IMR-90 (cell line): ENCODE data around the gene ZCCHC13. TPM values are rescaled to one million over a fixed set of nuclear protein-coding genes. Genes with fewer than 3 reads are reported as not detected.

Experiments used
- ATAC-seq: fragments of 200-7000 bp; cut with Tn5 transposase; 2 replicates; pipeline ENCODE4 v1.9.1; 2020; ENCODE audit warnings: low read depth, mild to moderate bottlenecking, moderate library complexity
- BruUV-seq: library from RNA; stranded (reverse); fragments of 400-500 nt; replicated peaks from 2 replicates; lab custom pipeline; 2021; lab: Mats Ljungman, UMichigan
- CTCF ChIA-PET: fragments of 300-600 bp; formaldehyde crosslinking; extraction: SDS; loops from one replicate; lab custom pipeline; 2021; ENCODE audit warnings: antibody characterized with exemption; lab: Yijun Ruan, JAX
- POLR2A ChIA-PET: fragments of 300-600 bp; sonication (Branson Sonifier 250); formaldehyde crosslinking; loops from one replicate; lab custom pipeline; 2022; ENCODE audit warnings: antibody characterized with exemption; ENCODE audit not compliant: unreplicated experiment; lab: Charles Lee
- DNase-seq: peaks from one replicate; pipeline ENCODE4 v3.0.0; 2013
- H2AFZ ChIP-seq: replicated peaks from 2 replicates; pipeline ENCODE3; 2013; ENCODE audit warnings: low read length, mild to moderate bottlenecking; ENCODE audit not compliant: poor library complexity
- H2AK5ac ChIP-seq: 2 replicates; pipeline ENCODE4 v1.6.1; 2013; ENCODE audit warnings: low read depth, low read length, inconsistent platforms
- H2AK9ac ChIP-seq: replicated peaks from 2 replicates; pipeline ENCODE3; 2013; ENCODE audit warnings: mild to moderate bottlenecking, low read depth, low read length, moderate library complexity; ENCODE audit not compliant: poor library complexity
- H2BK120ac ChIP-seq: 2 replicates; pipeline ENCODE4 v1.6.1; 2013; ENCODE audit warnings: low read depth, low read length, inconsistent platforms
- H2BK15ac ChIP-seq: 3 replicates; pipeline ENCODE4 v1.6.1; 2013; ENCODE audit warnings: low read depth, low read length, inconsistent platforms
- H2BK20ac ChIP-seq: 2 replicates; pipeline ENCODE4 v1.6.1; 2013; ENCODE audit warnings: low read depth, mild to moderate bottlenecking, inconsistent platforms, low read length, moderate library complexity
- H2BK5ac ChIP-seq: 2 replicates; pipeline ENCODE4 v1.6.1; 2013; ENCODE audit warnings: mild to moderate bottlenecking, low read depth, low read length, inconsistent platforms; ENCODE audit not compliant: poor library complexity, severe bottlenecking
- H3K14ac ChIP-seq: replicated peaks from 2 replicates; pipeline ENCODE4 v1.6.1; 2013; ENCODE audit warnings: low read depth, low read length, inconsistent platforms
- H3K18ac ChIP-seq: 2 replicates; pipeline ENCODE4 v1.6.1; 2013; ENCODE audit warnings: low read depth, low read length, control low read depth
- H3K23ac ChIP-seq: 2 replicates; pipeline ENCODE4 v1.6.1; 2013; ENCODE audit warnings: low read depth, low read length, inconsistent platforms
- H3K27ac ChIP-seq: 2 replicates; pipeline ENCODE4 v1.5.1; 2013; ENCODE audit warnings: mild to moderate bottlenecking, control low read depth, low read length; ENCODE audit not compliant: insufficient read depth
- H3K27me3 ChIP-seq: 2 replicates; pipeline ENCODE4 v1.6.1; 2013; ENCODE audit warnings: low read length; ENCODE audit not compliant: control insufficient read depth, insufficient read depth
- H3K36me3 ChIP-seq: 2 replicates; pipeline ENCODE4 v1.6.1; 2013; ENCODE audit warnings: low read length, mixed read lengths; ENCODE audit not compliant: control insufficient read depth, insufficient read depth
- H3K4ac ChIP-seq: 2 replicates; pipeline ENCODE4 v1.6.1; 2013; ENCODE audit warnings: low read depth, low read length, inconsistent platforms
- H3K4me1 ChIP-seq: 2 replicates; pipeline ENCODE4 v1.6.1; 2013; ENCODE audit warnings: low read length, mixed read lengths; ENCODE audit not compliant: control insufficient read depth, insufficient read depth
- H3K4me2 ChIP-seq: 2 replicates; pipeline ENCODE4 v1.6.1; 2013; ENCODE audit warnings: low read depth, mild to moderate bottlenecking, control low read depth, low read length, moderate library complexity
- H3K4me3 ChIP-seq: 2 replicates; pipeline ENCODE4 v1.5.1; 2013; ENCODE audit warnings: low read depth, mild to moderate bottlenecking, control low read depth, low read length, moderate library complexity; ENCODE audit not compliant: insufficient read depth
- H3K56ac ChIP-seq: 2 replicates; pipeline ENCODE4 v1.6.1; 2013; ENCODE audit warnings: low read length, inconsistent platforms; ENCODE audit not compliant: insufficient read depth; ENCODE audit errors: extremely low read depth
- H3K79me1 ChIP-seq, 2 experiments: 2 replicates each; pipeline ENCODE4 v1.6.1; 2013; ENCODE audit warnings: low read length in 2 of 2, inconsistent platforms in 1 of 2, low read depth in 1 of 2
- H3K9ac ChIP-seq: 2 replicates; pipeline ENCODE4 v1.6.1; 2013; ENCODE audit warnings: low read depth, low read length, control low read depth
- H3K9me1 ChIP-seq: 2 replicates; pipeline ENCODE4 v1.6.1; 2013; ENCODE audit warnings: low read length, inconsistent platforms; ENCODE audit not compliant: insufficient read depth
- H3K9me3 ChIP-seq: 2 replicates; pipeline ENCODE4 v1.6.1; 2013; ENCODE audit warnings: low read length; ENCODE audit not compliant: control insufficient read depth, insufficient read depth
- H4K20me1 ChIP-seq: 2 replicates; pipeline ENCODE4 v1.6.1; 2013; ENCODE audit warnings: low read length, inconsistent platforms; ENCODE audit not compliant: insufficient read depth
- H4K5ac ChIP-seq: 2 replicates; pipeline ENCODE4 v1.6.1; 2013; ENCODE audit warnings: mild to moderate bottlenecking, low read depth, low read length, control low read depth
- H4K8ac ChIP-seq, 2 experiments: 2 replicates each; pipeline ENCODE4 v1.6.1; 2013; ENCODE audit warnings: low read depth in 2 of 2, low read length in 2 of 2, control low read depth in 1 of 2, inconsistent platforms in 1 of 2
- H4K91ac ChIP-seq: 2 replicates; pipeline ENCODE4 v1.6.1; 2013; ENCODE audit warnings: low read depth, low read length, inconsistent platforms; ENCODE audit not compliant: insufficient read depth
- BHLHE40 ChIP-seq: fragments of 150-350 bp; IDR thresholded peaks from 2 replicates; pipeline ENCODE4 v1.6.1; 2016; ENCODE audit warnings: mild to moderate bottlenecking, low read depth, low read length
- CEBPB ChIP-seq: IDR thresholded peaks from 2 replicates; pipeline ENCODE4 v1.6.1; 2012; ENCODE audit warnings: low read depth, low read length, improper control_type of control experiment
- MAFK ChIP-seq: IDR thresholded peaks from 2 replicates; pipeline ENCODE4 v1.6.1; 2012; ENCODE audit warnings: low read depth, low read length, improper control_type of control experiment
- MAZ ChIP-seq: IDR thresholded peaks from 2 replicates; pipeline ENCODE4 v1.6.1; 2012; ENCODE audit warnings: low read depth, mild to moderate bottlenecking, low read length, improper control_type of control experiment, moderate library complexity, borderline replicate concordance
- MXI1 ChIP-seq: IDR thresholded peaks from 2 replicates; pipeline ENCODE4 v1.6.1; 2012; ENCODE audit warnings: low read depth, mild to moderate bottlenecking, low read length, moderate library complexity, borderline replicate concordance
- NFE2L2 ChIP-seq: fragments of 150-350 bp; IDR thresholded peaks from 2 replicates; pipeline ENCODE4 v1.6.1; 2016; ENCODE audit warnings: low read depth, mild to moderate bottlenecking, low read length
- POLR2A ChIP-seq: IDR thresholded peaks from 2 replicates; pipeline ENCODE4 v1.6.1; 2012; ENCODE audit warnings: mild to moderate bottlenecking, low read depth, low read length
- RAD21 ChIP-seq: IDR thresholded peaks from 2 replicates; pipeline ENCODE4 v1.6.1; 2012; ENCODE audit warnings: low read length, improper control_type of control experiment
- RCOR1 ChIP-seq: IDR thresholded peaks from 2 replicates; pipeline ENCODE4 v1.6.1; 2012; ENCODE audit warnings: mild to moderate bottlenecking, low read length, improper control_type of control experiment; ENCODE audit not compliant: insufficient replicate concordance
- RFX5 ChIP-seq: IDR thresholded peaks from 2 replicates; pipeline ENCODE4 v1.8.0; 2012; ENCODE audit warnings: low read depth, mild to moderate bottlenecking, low read length, moderate library complexity
- SMC3 ChIP-seq: fragments of 150-350 bp; IDR thresholded peaks from 2 replicates; pipeline ENCODE4 v1.6.1; 2016; ENCODE audit warnings: low read depth, mild to moderate bottlenecking, antibody characterized with exemption, low read length, moderate library complexity
- WGBS, 2 experiments: methylation state at CpG; one replicate each; pipeline versions ENCODE4 v1.1.5 to v1.1.7; 2013; ENCODE audit warnings: missing lambda C conversion rate in 2 of 2; ENCODE audit not compliant: insufficient read length in 1 of 2; ENCODE audit errors: extremely low coverage in 2 of 2; 5-methylcytosine and 5-hydroxymethylcytosine counted together
- dilution Hi-C: fragments of 300-500 bp; cut with HindIII; formaldehyde crosslinking; loops from one replicate; pipeline ENCODE4 v1.14.3; 2018; ENCODE audit warnings: low sequenced_read_pairs; ENCODE audit not compliant: unreplicated experiment
- in situ Hi-C: fragments of 300-500 bp; cut with MboI; formaldehyde crosslinking; loops from 3 replicates; pipeline ENCODE4 v1.14.3; 2019; ENCODE audit warnings: low sequenced_read_pairs, inconsistent platforms, mixed read lengths
- intact Hi-C: fragments of 100-400 bp; cut with micrococcal nuclease; formaldehyde crosslinking; loops from 2 replicates; pipeline ENCODE4 v1.10.0; 2022
- polyA plus RNA-seq, 3 experiments: library from polyadenylated mRNA; depleted of rRNA; stranded (reverse); fragments of >200 nt; gene quantifications; 2 replicates each; pipeline ENCODE4 v1.2.3, GENCODE V29; 2012; ENCODE audit warnings: low replicate concordance in 1 of 3
- total RNA-seq: library from RNA; depleted of rRNA; stranded (reverse); fragments of >200 nt; gene quantifications from 2 replicates; pipeline ENCODE4 v1.2.3, GENCODE V29; 2012
- TF ChIP-seq, protein P1 (sequence below): fragments of 150-350 bp; IDR thresholded peaks from 2 replicates; pipeline ENCODE4 v1.6.1; 2016; ENCODE audit warnings: low read depth, mild to moderate bottlenecking, low read length, moderate library complexity, borderline replicate concordance

Gene ZCCHC13
- total and polyA plus RNA-seq, 2 of the 4 experiments (the other 2 are of a cell fraction), result not detected

GRCh38 chrX:74321191-74321590 is 17.2 kb downstream of the ZCCHC13 start:
- no peak overlapping the region for H3K4ac ChIP-seq
- no peaks in the 10 kb centered on the region for H3K4me1 ChIP-seq
- no peak overlapping the region for H3K27ac ChIP-seq
- no peak overlapping the region for H2BK5ac ChIP-seq
- TF ChIP-seq MXI1 (no peak), CEBPB (no peak), SMC3 (no peak), NFE2L2 (no peak), RFX5 (no peak), RAD21 (no peak), POLR2A (no peak), RCOR1 (no peak), MAZ (no peak), MAFK (no peak), BHLHE40 (no peak)
- TF ChIP-seq, protein P1, sequence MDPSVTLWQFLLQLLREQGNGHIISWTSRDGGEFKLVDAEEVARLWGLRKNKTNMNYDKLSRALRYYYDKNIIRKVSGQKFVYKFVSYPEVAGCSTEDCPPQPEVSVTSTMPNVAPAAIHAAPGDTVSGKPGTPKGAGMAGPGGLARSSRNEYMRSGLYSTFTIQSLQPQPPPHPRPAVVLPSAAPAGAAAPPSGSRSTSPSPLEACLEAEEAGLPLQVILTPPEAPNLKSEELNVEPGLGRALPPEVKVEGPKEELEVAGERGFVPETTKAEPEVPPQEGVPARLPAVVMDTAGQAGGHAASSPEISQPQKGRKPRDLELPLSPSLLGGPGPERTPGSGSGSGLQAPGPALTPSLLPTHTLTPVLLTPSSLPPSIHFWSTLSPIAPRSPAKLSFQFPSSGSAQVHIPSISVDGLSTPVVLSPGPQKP, result no peak
- no peak overlapping the region for H3K4me3 ChIP-seq
- no peak overlapping the region for H3K23ac ChIP-seq
- no peak overlapping the region for H4K8ac ChIP-seq
- H2BK20ac ChIP-seq, result no peak overlapping the region
- no peak overlapping the region for H2AK5ac ChIP-seq
- H3K14ac ChIP-seq, result no peak overlapping the region
- WGBS, 2 experiments, result 67% methylated on average over 5 of the region's 27 CpGs; no CpG with 5 or more reads in 1 of the 2 experiments
- H3K79me1 ChIP-seq, result no peaks in the 10 kb centered on the region
- H3K56ac ChIP-seq, result no peak overlapping the region
- no peaks in the 10 kb centered on the region for H3K36me3 ChIP-seq
- no peaks in the 10 kb centered on the region for H3K9me1 ChIP-seq
- no peak overlapping the region for H3K4me2 ChIP-seq
- H2BK15ac ChIP-seq, result no peak overlapping the region
- H3K27me3 ChIP-seq, result peaks cover 25% of the 10 kb centered on the region
- in situ Hi-C loops (no loop called here), intact Hi-C loops (no loop called here), dilution Hi-C loops (no loop called here)
- no peak overlapping the region for H4K5ac ChIP-seq
- no peak overlapping the region for H2AFZ ChIP-seq
- no peak for ATAC-seq
- no peaks in the 10 kb centered on the region for H3K9me3 ChIP-seq
- H3K18ac ChIP-seq, result no peak overlapping the region
- POLR2A ChIA-PET, result no interaction called here
- no peaks in the 10 kb centered on the region for H4K20me1 ChIP-seq
- CTCF ChIA-PET, result no interaction called here
- no TSS peak for BruUV-seq
- H2BK120ac ChIP-seq, result no peak overlapping the region
- no peak overlapping the region for H3K9ac ChIP-seq
- no peak for DNase-seq
- no peak overlapping the region for H4K91ac ChIP-seq
- no peak overlapping the region for H2AK9ac ChIP-seq
